PC-9 (cell line): ENCODE measurements around the gene SUB1. TPM values are rescaled to one million over a fixed set of nuclear protein-coding genes. Genes with fewer than 3 reads are reported as not detected.

Experiments
- BruUV-seq: library from RNA; stranded (reverse); fragments of 400-500 nt; replicated peaks from 2 replicates; lab custom pipeline; 2021; lab: Mats Ljungman, UMichigan
- CTCF ChIA-PET: fragments of 300-600 bp; sonication (Branson Sonifier 250); formaldehyde crosslinking; loops from one replicate; lab custom pipeline; 2022; ENCODE audit warnings: antibody characterized with exemption; lab: Charles Lee
- POLR2A ChIA-PET: fragments of 300-600 bp; sonication (Branson Sonifier 250); formaldehyde crosslinking; loops from one replicate; lab custom pipeline; 2022; ENCODE audit warnings: antibody characterized with exemption; ENCODE audit not compliant: unreplicated experiment; lab: Charles Lee
- DNase-seq, 2 experiments: peaks; one replicate each; pipeline versions ENCODE4 v3.0.0 to v3.0.0-alpha.2; 2015 to 2022; ENCODE audit warnings: mixed read lengths in 1 of 2
- H2AFZ ChIP-seq: fragments of 200-600 bp; sonication (generic); 2 replicates; pipeline ENCODE4 v1.8.1; 2017; ENCODE audit warnings: antibody characterized with exemption
- H3F3A ChIP-seq: fragments of 200-600 bp; sonication (generic); 2 replicates; pipeline ENCODE4 v1.8.1; 2017; ENCODE audit warnings: antibody characterized with exemption, mild to moderate bottlenecking, low read depth; ENCODE audit not compliant: insufficient read depth
- H3K27ac ChIP-seq: fragments of 200-600 bp; sonication (generic); 2 replicates; pipeline ENCODE4 v1.6.1; 2016; ENCODE audit warnings: mixed run types
- H3K27me3 ChIP-seq: fragments of 200-600 bp; sonication (generic); 2 replicates; pipeline ENCODE4 v1.6.1; 2016; ENCODE audit warnings: low read depth, mixed run types; ENCODE audit not compliant: insufficient read depth
- H3K36me3 ChIP-seq: fragments of 200-600 bp; sonication (generic); 2 replicates; pipeline ENCODE4 v1.6.1; 2016; ENCODE audit warnings: low read depth, mixed run types
- H3K4me1 ChIP-seq: fragments of 200-600 bp; sonication (generic); replicated peaks from 2 replicates; pipeline ENCODE4 v1.6.1; 2016; ENCODE audit warnings: mixed run types; ENCODE audit not compliant: insufficient read depth
- H3K4me2 ChIP-seq: fragments of 200-600 bp; sonication (generic); 2 replicates; pipeline ENCODE4 v1.6.1; 2017; ENCODE audit warnings: mixed run types
- H3K4me3 ChIP-seq: fragments of 200-600 bp; sonication (generic); 2 replicates; pipeline ENCODE4 v1.6.1; 2016; ENCODE audit warnings: mixed run types
- H3K79me2 ChIP-seq: fragments of 200-600 bp; sonication (generic); 2 replicates; pipeline ENCODE4 v1.6.1; 2017; ENCODE audit warnings: low read depth, mixed run types
- H3K9me2 ChIP-seq: fragments of 200-600 bp; sonication (generic); 2 replicates; pipeline ENCODE4 v1.8.1; 2017; ENCODE audit warnings: mild to moderate bottlenecking; ENCODE audit not compliant: insufficient read depth
- H3K9me3 ChIP-seq: fragments of 200-600 bp; sonication (generic); 2 replicates; pipeline ENCODE4 v1.8.1; 2016; ENCODE audit warnings: low read depth; ENCODE audit not compliant: insufficient read depth
- H4K20me1 ChIP-seq: fragments of 200-600 bp; sonication (generic); 2 replicates; pipeline ENCODE4 v1.8.1; 2017; ENCODE audit not compliant: insufficient read depth
- EZH2 ChIP-seq: fragments of 200-600 bp; sonication (generic); IDR thresholded peaks from 2 replicates; pipeline ENCODE4 v1.8.0; 2017; ENCODE audit warnings: antibody characterized with exemption, low read depth
- intact Hi-C: fragments of 100-400 bp; cut with micrococcal nuclease; formaldehyde crosslinking; loops from one replicate; pipeline ENCODE4 v1.10.0; 2022; ENCODE audit not compliant: unreplicated experiment
- total RNA-seq: library from RNA; stranded (reverse); gene quantifications from 2 replicates; pipeline ENCODE4 v1.2.3, GENCODE V29; 2021
- TF ChIP-seq, protein P1 (sequence below): fragments of 200-600 bp; sonication (generic); conservative IDR thresholded peaks from 2 replicates; pipeline ENCODE4 v1.6.1; 2017; ENCODE audit warnings: mixed run types, antibody characterized with exemption, mild to moderate bottlenecking, moderate library complexity

Gene SUB1
- total RNA-seq, 1 experiment from 2014 or later: 328 TPM

DNA sequence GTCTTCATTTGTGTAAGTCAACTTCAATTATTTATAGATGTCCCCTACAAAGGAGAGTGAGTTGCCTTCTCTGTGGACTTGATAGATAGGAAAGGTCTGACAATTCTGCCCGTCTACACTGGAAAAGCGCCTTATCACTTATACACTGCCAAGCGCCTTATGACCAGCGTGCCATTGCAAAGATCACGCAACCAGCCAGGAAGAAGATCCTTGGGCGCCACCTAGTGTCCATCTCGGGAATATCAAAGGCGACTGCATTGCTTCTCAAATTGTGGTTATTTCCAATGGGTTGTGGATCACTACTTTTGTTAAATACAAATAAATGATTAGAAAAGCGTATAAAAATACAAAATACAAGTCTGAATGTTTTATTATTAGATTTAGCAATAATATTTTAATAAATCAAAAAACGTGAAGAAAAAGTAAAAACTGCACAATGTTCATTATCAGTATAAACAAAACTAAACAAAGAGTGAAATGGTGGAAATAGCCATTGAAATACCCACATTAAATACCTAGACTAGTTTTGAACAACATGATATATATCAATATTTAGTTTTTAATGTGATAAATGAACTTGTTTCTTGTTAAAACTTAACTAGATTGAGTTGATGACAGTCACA, 27.8 kb downstream of the SUB1 start:
- intact Hi-C loops: loop anchor here (1.0 to 10.0 kb wide), 9 partner anchors 94 to 1032 kb away; no protein-coding TSS in a partner anchor
- DNase-seq: peak; percentile 62 to 86
- H3K9me3 ChIP-seq: no peaks in the 10 kb centered on the region
- POLR2A ChIA-PET: no interaction called here
- H3K4me2 ChIP-seq: no peak overlapping the region
- CTCF ChIA-PET: interaction anchor here (0.6 to 0.7 kb wide), 6 partner anchors 242 to 832 kb away, joined by 3 to 6 read pairs (median 3); no protein-coding TSS in a partner anchor
- H3K27ac ChIP-seq: no peak overlapping the region
- no TSS peak for BruUV-seq
- no peaks in the 10 kb centered on the region for H3K9me2 ChIP-seq
- H3K4me3 ChIP-seq: no peak overlapping the region
- no peaks in the 10 kb centered on the region for H3K36me3 ChIP-seq
- TF ChIP-seq, protein P1, sequence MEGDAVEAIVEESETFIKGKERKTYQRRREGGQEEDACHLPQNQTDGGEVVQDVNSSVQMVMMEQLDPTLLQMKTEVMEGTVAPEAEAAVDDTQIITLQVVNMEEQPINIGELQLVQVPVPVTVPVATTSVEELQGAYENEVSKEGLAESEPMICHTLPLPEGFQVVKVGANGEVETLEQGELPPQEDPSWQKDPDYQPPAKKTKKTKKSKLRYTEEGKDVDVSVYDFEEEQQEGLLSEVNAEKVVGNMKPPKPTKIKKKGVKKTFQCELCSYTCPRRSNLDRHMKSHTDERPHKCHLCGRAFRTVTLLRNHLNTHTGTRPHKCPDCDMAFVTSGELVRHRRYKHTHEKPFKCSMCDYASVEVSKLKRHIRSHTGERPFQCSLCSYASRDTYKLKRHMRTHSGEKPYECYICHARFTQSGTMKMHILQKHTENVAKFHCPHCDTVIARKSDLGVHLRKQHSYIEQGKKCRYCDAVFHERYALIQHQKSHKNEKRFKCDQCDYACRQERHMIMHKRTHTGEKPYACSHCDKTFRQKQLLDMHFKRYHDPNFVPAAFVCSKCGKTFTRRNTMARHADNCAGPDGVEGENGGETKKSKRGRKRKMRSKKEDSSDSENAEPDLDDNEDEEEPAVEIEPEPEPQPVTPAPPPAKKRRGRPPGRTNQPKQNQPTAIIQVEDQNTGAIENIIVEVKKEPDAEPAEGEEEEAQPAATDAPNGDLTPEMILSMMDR: peak; percentile 100
- no peak for TF ChIP-seq EZH2
- H3K79me2 ChIP-seq: no peaks in the 10 kb centered on the region
- peaks cover 2% of the 10 kb centered on the region; the same call in 1 of the 2 replicates for H3F3A ChIP-seq
- H4K20me1 ChIP-seq: no peaks in the 10 kb centered on the region
- no peak overlapping the region for H2AFZ ChIP-seq
- no peaks in the 10 kb centered on the region for H3K27me3 ChIP-seq
- H3K4me1 ChIP-seq: no peaks in the 10 kb centered on the region

DNA sequence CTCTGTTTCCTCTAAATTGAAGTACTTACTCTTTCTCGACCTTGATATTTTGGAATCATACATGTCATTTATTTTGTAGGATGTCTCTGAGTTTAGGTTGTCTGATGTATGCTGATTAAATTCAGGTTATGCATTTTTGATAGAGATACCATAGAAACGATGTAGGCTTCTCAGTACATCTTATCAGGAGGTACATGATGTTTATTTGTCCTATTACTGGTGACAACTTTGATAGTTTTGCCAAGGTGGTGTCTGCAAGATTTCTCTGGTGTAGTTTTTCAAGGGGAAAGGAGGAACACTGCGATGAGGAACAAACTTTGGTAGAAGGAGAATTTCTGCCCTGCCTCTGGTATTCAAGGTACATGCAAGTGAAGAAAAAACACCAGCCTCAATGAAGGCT, 29.9 kb downstream of the SUB1 start:
- DNase-seq: peak in 1 of 2 experiments; percentile 28
- Histone ChIP-seq H4K20me1 (no peaks in the 10 kb centered on the region), H3K36me3 (no peaks in the 10 kb centered on the region), H3K4me1 (no peaks in the 10 kb centered on the region), H3K27ac (no peak overlapping the region), H3K4me3 (no peak overlapping the region), H3K4me2 (no peak overlapping the region), H3K27me3 (peaks cover 9% of the 10 kb centered on the region; the same call in 1 of the 2 replicates), H3F3A (no peaks in the 10 kb centered on the region), H3K79me2 (no peaks in the 10 kb centered on the region), H3K9me3 (no peaks in the 10 kb centered on the region), H2AFZ (no peak overlapping the region), H3K9me2 (no peaks in the 10 kb centered on the region)
- TF ChIP-seq, protein P1: no peak
- no peak for TF ChIP-seq EZH2
- no TSS peak for BruUV-seq
- ChIA-PET CTCF (no interaction called here), POLR2A (no interaction called here)
- intact Hi-C loops: loop anchor here (10.0 kb wide), 1 partner anchor 690 kb away; no protein-coding TSS in a partner anchor

DNA sequence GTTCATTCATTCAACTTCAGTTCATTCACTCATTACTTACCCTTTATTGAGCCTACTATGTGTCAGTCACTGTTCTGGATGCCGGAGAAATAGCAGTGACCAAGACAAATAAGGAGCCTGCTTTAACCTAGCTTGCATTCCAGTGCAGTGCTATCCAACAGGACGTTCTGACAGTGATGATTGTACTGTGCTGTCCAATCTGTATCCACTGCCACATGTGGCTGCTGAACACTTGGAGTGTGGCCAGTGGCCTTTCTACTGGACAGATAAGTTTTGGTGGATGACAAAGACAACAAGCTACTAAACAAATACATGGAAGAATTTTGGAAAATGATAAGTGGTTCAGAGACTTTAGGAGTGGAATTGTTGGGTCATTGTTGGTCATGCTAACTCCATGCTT, 33.6 kb downstream of the SUB1 start:
- Histone ChIP-seq H3K9me3 (no peaks in the 10 kb centered on the region), H3K4me1 (no peaks in the 10 kb centered on the region), H3K9me2 (no peaks in the 10 kb centered on the region), H3K27me3 (peaks cover 35% of the 10 kb centered on the region; the same call in 1 of the 2 replicates), H3K27ac (no peak overlapping the region), H3F3A (no peaks in the 10 kb centered on the region), H4K20me1 (no peaks in the 10 kb centered on the region), H3K36me3 (no peaks in the 10 kb centered on the region), H2AFZ (no peak overlapping the region), H3K4me3 (no peak overlapping the region), H3K4me2 (no peak overlapping the region), H3K79me2 (no peaks in the 10 kb centered on the region)
- intact Hi-C loops: loop anchor here (10.0 kb wide), 1 partner anchor 686 kb away; no protein-coding TSS in a partner anchor
- BruUV-seq: no TSS peak
- ChIA-PET POLR2A (no interaction called here), CTCF (no interaction called here)
- TF ChIP-seq EZH2: no peak
- TF ChIP-seq, protein P1: no peak
- DNase-seq: peak in 1 of 2 experiments; percentile 21
